Bronchial epithelial cell (primary cell): ENCODE measurements around the gene GEMIN7. TPM values are rescaled to one million over a fixed set of nuclear protein-coding genes. Genes with fewer than 3 reads are reported as not detected.

ENCODE experiments used
- DNase-seq: peaks from one replicate; pipeline ENCODE4 v3.0.0-alpha.2; 2010; ENCODE audit warnings: low read depth
- FAIRE-seq: peaks from 2 replicates; lab custom pipeline; 2011; peaks lifted over from hg19 to GRCh38; lab: Jason Lieb, UNC
- H3K27me3 ChIP-seq: 2 replicates; pipeline ENCODE4 v1.5.1; 2011; ENCODE audit warnings: low read length; ENCODE audit not compliant: control insufficient read depth, insufficient read depth
- H3K36me3 ChIP-seq: 2 replicates; pipeline ENCODE4 v1.5.1; 2011; ENCODE audit warnings: low read length; ENCODE audit not compliant: control insufficient read depth, insufficient read depth
- H3K4me3 ChIP-seq: 2 replicates; pipeline ENCODE4 v1.5.1; 2011; ENCODE audit warnings: mild to moderate bottlenecking, low read depth, low read length, control low read depth
- total RNA-seq: library from RNA; depleted of rRNA; stranded (reverse); fragments of >200 nt; gene quantifications from 2 replicates; pipeline ENCODE4 v1.2.1, GENCODE V29; 2014
- TF ChIP-seq, protein P1 (sequence below): IDR thresholded peaks from 2 replicates; pipeline ENCODE4 v1.5.1; 2011; ENCODE audit warnings: mild to moderate bottlenecking, moderate library complexity, low read length, control low read depth, inconsistent platforms; ENCODE audit not compliant: insufficient read depth, severe bottlenecking

The GEMIN7 gene
- total RNA-seq, 1 donor from 2014 or later = 23.2 TPM

DNA sequence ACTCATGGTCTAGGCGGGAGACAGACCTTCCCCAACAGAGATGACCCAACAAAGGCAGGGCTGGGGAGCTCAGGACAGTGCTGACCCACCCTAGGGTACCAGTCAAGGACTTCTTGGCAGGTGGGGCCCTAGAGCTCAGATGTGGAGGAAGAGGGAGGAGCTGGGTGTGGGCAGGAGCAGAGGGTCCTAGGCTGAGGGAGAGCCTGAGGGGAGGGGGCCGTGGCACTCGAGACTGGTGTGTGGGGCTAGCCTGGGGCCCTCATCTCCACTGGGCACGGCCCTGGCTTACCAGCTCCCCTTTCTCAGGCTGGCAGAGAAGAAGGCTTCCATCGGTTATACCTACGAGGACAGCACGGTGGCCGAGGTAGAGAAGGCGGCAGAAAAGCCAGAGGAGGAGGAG is 21.6 kb upstream of the GEMIN7 start:
- FAIRE-seq (no peak), DNase-seq (no peak)
- peaks cover 53% of the 10 kb centered on the region for H3K36me3 ChIP-seq
- H3K4me3 ChIP-seq = no peak overlapping the region
- TF ChIP-seq, protein P1, sequence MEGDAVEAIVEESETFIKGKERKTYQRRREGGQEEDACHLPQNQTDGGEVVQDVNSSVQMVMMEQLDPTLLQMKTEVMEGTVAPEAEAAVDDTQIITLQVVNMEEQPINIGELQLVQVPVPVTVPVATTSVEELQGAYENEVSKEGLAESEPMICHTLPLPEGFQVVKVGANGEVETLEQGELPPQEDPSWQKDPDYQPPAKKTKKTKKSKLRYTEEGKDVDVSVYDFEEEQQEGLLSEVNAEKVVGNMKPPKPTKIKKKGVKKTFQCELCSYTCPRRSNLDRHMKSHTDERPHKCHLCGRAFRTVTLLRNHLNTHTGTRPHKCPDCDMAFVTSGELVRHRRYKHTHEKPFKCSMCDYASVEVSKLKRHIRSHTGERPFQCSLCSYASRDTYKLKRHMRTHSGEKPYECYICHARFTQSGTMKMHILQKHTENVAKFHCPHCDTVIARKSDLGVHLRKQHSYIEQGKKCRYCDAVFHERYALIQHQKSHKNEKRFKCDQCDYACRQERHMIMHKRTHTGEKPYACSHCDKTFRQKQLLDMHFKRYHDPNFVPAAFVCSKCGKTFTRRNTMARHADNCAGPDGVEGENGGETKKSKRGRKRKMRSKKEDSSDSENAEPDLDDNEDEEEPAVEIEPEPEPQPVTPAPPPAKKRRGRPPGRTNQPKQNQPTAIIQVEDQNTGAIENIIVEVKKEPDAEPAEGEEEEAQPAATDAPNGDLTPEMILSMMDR = no peak
- no peaks in the 10 kb centered on the region for H3K27me3 ChIP-seq

DNA sequence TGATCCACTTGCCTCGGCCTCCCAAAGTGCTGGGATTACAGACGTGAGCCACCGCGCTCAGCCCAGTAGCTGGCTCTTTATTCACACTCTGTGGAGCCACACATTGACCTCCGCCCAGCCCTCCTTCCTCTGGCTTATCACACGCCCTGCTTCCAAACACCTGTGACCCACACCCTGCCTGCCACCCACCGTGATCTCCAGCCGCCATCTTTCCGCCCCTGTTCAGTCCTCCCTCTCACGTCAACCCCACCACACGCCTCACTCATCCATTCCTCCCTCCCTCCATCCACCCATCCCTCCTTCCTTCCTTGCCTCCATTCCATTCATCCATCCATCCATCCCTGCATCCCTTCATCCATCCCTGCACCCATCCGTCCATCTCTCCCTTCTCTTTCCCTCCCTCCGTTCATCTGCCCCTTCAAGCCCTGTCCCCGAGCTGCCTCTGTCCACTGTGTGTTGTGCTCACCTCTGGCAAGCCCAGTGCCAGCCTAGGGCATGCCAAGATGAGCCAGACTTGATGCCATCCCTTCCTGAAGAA is 20.4 kb upstream of the GEMIN7 start:
- FAIRE-seq = no peak
- peaks cover 52% of the 10 kb centered on the region for H3K36me3 ChIP-seq

DNA sequence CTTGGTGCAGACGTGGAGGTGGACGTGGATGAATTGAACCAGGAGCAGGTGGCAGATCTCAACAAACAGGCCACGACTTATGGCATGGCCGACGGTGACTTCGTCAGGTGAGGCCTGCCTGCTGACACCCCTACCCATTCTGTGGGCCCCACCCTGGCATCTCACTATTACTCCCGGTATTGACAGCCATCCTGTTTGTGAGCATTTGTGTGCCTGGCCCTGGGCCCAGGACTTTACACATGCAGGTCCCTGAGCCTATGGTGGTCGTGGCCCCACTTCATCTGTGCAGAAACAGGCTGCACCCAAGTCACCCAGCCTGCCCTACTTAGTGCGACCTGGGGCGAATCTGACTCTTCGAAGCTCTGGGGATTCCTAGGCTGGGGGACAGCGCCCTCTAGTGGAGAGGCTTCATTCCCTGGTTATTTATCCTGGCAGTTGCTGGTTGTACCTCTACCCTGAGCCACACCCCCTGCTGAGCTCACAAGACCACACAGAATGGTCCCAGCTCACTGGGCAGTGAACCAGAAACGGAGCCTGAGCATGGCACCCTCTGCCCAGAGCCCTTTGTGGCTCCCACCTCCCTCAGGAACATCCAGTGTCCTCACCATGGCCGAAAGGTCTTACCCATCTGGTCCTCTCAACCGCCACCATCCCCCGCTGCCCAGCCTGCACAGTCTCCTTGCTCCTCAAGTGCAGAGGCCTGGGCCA is 19.6 kb upstream of the GEMIN7 start:
- FAIRE-seq = no peak

More for the DNA sequence above, 20.4 kb upstream of the GEMIN7 start:
- Histone ChIP-seq H3K27me3 (no peaks in the 10 kb centered on the region), H3K4me3 (no peak overlapping the region)
- TF ChIP-seq, protein P1 = no peak
- no peak for DNase-seq

DNA sequence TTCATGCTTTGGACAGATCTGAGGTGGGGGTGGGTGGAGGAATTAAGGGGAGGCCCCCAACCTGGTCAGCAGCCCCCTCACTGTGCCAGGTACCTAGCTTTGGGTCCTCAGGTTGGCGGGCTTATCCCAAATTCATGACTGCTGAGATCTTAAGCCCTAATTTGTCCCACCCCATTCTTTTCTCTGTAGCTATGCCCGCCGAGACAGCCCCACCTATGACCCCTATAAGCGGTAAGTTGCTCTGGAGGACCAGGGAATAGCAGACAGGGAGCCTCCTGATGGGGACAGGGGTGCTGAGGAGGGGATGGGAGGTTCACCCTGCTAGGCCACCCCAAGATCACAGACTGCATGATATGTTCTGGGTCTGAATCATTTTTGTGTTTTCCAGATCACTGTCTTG is 17.1 kb upstream of the GEMIN7 start:
- peaks cover 43% of the 10 kb centered on the region for H3K36me3 ChIP-seq
- no peak for FAIRE-seq
- no peak overlapping the region for H3K4me3 ChIP-seq
- H3K27me3 ChIP-seq = no peaks in the 10 kb centered on the region
- no peak for DNase-seq
- TF ChIP-seq, protein P1 = no peak

More for the DNA sequence above, 19.6 kb upstream of the GEMIN7 start:
- Histone ChIP-seq H3K36me3 (peaks cover 52% of the 10 kb centered on the region), H3K27me3 (no peaks in the 10 kb centered on the region), H3K4me3 (no peak overlapping the region)
- TF ChIP-seq, protein P1 = peak; percentile 94
- DNase-seq = peak; percentile 73

DNA sequence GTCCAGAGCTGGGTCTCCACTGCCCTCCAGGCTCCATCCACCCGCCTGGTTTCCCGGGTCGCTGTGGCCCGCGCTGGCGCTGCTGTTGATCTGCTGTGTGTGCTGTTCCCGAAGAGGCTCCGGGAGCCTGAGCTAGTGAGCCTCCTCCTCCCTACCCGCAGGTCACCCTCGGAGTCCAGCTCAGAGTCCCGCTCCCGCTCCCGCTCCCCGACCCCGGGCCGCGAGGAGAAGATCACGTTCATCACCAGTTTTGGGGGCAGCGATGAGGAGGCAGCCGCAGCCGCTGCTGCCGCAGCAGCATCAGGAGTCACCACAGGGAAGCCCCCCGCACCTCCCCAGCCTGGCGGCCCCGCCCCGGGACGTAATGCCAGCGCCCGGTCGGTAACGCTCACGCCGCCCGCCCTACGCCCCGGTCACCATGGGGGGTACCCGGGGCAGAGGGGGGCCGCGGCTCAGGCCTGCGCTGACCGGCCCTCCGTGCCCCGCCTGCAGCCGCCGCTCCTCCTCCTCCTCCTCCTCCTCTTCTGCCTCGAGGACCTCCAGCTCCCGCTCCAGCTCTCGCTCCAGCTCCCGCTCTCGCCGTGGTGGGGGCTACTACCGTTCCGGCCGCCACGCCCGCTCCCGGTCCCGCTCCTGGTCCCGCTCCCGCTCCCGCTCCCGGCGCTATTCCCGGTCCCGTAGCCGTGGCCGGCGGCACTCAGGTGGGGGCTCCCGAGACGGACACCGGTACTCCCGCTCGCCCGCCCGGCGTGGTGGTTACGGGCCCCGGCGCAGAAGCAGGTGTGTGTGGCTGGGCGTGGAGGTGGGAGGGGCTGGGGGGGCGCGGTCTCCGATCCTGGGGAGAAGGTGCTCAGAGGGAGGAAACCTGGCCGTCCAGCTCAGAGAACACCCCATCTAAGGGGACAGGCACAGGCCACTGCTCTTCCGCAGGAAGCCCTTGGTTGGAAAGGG is 14.9 kb upstream of the GEMIN7 start:
- FAIRE-seq = no peak
- H3K27me3 ChIP-seq = no peaks in the 10 kb centered on the region
- no peak overlapping the region for H3K4me3 ChIP-seq
- TF ChIP-seq, protein P1 = no peak
- peaks cover 39% of the 10 kb centered on the region for H3K36me3 ChIP-seq
- DNase-seq = no peak
